HG02870 (cell line): Measurements from ENCODE around the gene AKAP14.
"Not testable (repeated sequence)": the region's sequence is repeated elsewhere in the genome, so short reads cannot be mapped to it uniquely, and the experiment has no call there.

Experiments used
- ATAC-seq: cut with Tn5 transposase; IDR thresholded peaks from one replicate; pipeline ENCODE4 v1.9.1; 2021; ENCODE audit warnings: mild to moderate bottlenecking, moderate library complexity; ENCODE audit not compliant: unreplicated experiment

AKAP14 gene

GRCh38 chrX:119919835-119920585 lies 24.3 kb downstream of the AKAP14 start:
- ATAC-seq: no peak

- ATAC-seq: not testable (repeated sequence)
Observed at GRCh38 chrX:119922391-119922790, 26.7 kb downstream of the AKAP14 start.

- ATAC-seq: no peak
Observed at GRCh38 chrX:119935215-119935874, 39.7 kb downstream of the AKAP14 start.

- no peak for ATAC-seq
Observed at GRCh38 chrX:119941336-119941735, 45.6 kb downstream of the AKAP14 start.

GRCh38 chrX:119942173-119942819 lies 46.6 kb downstream of the AKAP14 start:
- no peak for ATAC-seq

- ATAC-seq: no peak
Observed at GRCh38 chrX:119942831-119943184, 47.1 kb downstream of the AKAP14 start.

- ATAC-seq: peak; percentile 76
Observed at GRCh38 chrX:119943185-119943988, 47.7 kb downstream of the AKAP14 start, which contains the start of gene NKAP. Gene NKAP, minus strand, starts transcription at chrX:119943751. Its CDS starts 146 bp downstream, at chrX:119943605.

- ATAC-seq: no peak
Observed at GRCh38 chrX:119945481-119945880, 49.8 kb downstream of the AKAP14 start.

GRCh38 chrX:119948381-119948780 lies 52.7 kb downstream of the AKAP14 start:
- no peak for ATAC-seq

GRCh38 chrX:119954374-119954773 lies 58.7 kb downstream of the AKAP14 start:
- ATAC-seq: no peak

GRCh38 chrX:119955807-119956570 lies 60.3 kb downstream of the AKAP14 start:
- not testable (repeated sequence) for ATAC-seq

- ATAC-seq: no peak
Observed at GRCh38 chrX:119960625-119961024, 64.9 kb downstream of the AKAP14 start.

- ATAC-seq: not testable (repeated sequence)
Observed at GRCh38 chrX:119966837-119967236, 71.1 kb downstream of the AKAP14 start.
